Measurements from ENCODE around the gene EN2. TPM values are rescaled to one million over a fixed set of nuclear protein-coding genes. Genes with fewer than 3 reads are reported as not detected.
"Not testable (repeated sequence)": the region's sequence is repeated elsewhere in the genome, so short reads cannot be mapped to it uniquely, and the experiment has no call there.

Gene EN2
- total RNA-seq, 1 donor from 2014 or later: not detected

GRCh38 chr7:155425887-155426286 lies 32.0 kb upstream of the EN2 start:
- DNase-seq: no peak

DNA sequence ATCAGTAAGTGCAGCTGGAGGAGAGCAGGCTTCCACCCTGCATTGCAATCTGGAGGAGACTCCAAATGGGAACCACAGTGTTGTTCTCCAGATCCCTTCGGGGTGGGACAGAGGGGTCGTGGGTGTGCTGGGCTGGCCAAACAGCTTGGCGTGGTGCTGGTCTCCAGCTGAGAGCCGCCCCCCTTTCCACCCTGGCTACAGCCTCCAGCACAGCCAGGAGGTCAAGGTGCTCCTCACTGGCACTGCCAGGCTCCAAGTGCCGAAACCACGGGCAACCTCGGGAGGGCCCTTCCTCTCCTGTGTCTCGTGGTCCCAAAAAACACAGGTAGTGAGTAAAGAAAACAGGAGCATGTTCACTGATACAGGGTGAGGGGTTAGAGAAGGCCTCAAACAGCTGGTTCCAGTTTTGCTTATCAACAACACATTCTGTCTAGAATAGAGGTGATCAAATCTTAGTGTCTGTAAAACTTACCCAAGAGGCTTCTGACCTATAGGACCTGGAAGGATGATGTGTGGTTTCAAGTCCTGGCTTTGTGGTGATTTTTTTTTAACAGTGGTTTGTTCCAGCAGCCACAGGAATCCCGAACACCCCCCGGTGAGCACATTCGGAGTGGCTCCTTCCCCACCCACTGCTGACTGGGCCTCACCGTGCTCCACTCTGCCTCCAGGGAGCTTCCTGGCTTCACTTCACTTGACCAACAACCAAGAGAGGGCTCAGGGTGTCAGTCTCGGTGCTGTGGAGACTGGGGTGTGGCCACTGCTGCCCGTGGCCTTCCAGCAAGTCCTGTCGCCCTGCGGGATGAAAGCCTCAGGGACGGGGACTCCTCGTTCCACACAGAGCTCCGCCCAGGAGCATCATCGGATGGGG lies 31.2 kb upstream of the EN2 start:
- no peak for DNase-seq

- DNase-seq: no peak
These were observed 30.4 kb upstream of the EN2 start for GRCh38 chr7:155427411-155428038.

DNA sequence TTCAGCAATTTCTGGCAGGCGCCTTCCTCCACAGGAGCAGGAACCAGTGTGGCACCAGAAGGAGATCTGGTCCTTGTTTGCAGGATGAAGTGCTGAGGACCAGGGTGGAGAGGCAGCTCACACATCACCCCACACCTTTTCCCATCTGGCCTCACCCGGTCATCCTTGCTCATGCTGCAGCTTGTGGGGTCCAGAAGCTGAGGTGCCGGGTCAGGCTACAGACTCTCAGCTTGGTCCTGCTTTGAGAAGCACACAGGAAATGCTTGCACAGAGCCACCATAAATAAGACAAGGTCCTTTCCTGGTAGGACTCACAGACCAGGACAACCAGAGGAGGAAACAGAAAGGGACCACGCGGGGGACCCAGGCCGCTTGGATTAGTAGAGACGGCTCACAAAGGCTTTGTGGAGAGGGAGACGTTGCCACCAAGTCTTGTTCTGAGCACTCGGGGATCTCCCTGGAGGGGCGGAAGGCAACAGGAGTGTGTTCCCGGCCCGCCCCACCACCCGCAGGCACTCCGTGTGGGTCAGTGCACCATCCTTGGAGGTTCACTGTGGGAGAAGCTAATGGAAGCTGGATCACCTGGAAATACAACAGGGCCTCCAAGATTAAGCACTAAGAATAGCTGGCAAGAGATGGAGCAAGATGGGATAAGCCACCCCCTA lies 29.6 kb upstream of the EN2 start:
- no peak for DNase-seq

DNA sequence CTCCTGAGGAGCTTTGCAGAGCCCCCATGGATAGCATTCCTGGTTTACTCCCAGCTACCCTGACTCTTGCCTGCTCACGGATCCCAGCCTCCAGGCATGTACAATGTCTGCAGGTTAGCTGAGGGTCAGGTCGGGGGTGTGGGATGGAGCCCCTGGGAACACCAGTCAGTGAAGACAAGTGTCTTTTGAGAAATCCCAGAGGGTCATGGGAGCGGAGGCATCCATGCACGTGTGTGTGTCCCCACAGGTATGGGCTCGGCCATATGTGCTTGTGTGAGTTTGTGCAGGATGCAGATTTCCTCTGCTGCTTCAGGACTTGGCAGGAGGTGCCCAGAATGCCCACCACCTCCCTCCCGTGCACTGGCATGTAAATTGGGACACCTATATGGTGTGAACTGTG lies 28.3 kb upstream of the EN2 start:
- DNase-seq: no peak

DNA sequence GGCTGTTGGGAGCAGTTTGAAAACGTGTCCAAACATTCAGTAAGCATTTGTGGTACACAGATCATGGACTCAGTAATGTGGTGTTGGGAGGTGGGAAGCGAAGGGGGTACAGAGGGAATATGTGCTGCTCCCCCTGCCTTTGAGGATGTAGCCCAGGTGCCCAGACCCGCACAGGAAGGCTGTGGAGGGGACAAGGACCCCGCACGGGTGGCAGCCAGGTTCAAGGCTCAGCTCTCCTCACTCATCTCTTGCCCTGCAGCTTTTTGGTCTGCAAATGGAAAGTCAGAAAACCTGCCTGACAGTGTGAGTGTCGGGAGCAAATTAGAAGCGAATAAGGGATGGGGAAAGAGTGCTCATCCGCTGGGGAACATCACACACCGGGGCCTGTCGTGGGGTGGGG lies 27.3 kb upstream of the EN2 start:
- DNase-seq: no peak

DNA sequence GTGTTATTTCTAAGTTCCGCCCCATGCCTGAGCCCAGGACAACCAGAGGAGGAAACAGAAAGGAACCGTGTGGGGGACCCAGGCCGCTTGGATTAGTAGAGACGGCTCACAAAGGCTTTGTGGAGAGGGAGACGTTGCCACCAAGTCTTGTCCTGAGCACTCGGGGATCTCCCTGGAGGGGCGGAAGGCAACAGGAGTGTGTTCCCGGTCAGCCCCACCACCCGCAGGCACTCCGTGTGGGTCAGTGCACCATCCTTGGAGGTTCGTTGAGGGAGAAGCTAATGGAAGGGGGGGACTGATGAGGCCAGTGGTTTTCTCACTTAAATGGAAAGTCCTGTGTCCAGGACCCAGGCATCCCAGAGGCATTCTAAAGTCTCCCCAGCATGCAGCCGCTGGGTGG lies 26.7 kb upstream of the EN2 start:
- DNase-seq: no peak

DNA sequence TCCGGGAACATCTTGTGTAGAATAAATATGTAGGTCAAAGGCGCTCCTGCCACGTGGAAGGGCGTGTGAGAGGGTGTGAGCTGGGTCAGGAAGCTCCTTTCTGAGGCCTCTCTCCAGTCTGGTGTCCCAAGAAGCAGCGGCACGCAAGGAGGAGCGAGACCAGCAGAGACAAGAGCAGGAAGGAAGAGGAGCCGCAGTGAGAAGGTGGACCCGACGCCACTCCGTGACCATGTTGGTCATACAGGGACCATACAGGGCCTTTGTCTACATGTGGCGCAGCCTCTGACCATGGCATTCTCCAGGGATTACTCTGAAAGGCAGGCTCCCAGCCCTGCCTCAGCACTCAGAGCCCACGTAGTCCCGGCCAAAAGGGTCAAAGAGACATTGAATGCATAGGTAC lies 26.2 kb upstream of the EN2 start:
- no peak for DNase-seq

DNA sequence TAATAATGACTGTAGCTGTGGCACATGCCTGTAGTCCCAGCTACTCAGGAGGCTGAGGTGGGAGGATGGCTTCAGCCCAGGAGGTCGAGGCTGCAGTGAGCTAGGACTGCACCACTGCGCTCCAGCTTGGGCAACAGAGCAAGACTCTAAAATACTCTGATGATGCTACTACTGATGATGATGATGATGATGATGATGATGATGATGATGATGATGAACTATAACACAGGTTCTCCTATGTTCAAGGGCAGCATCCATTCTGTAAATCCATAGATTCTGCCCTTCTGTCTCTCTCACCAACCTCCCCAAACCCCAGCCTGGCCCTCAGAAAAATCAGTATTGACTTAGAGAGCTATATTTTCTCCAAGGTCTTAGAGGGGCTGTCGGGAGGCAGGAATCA lies 22.8 kb upstream of the EN2 start:
- DNase-seq: no peak

GRCh38 chr7:155437836-155438235 lies 20.1 kb upstream of the EN2 start:
- DNase-seq: no peak

- DNase-seq: no peak
These were observed 19.2 kb upstream of the EN2 start for GRCh38 chr7:155438777-155439176.

DNA sequence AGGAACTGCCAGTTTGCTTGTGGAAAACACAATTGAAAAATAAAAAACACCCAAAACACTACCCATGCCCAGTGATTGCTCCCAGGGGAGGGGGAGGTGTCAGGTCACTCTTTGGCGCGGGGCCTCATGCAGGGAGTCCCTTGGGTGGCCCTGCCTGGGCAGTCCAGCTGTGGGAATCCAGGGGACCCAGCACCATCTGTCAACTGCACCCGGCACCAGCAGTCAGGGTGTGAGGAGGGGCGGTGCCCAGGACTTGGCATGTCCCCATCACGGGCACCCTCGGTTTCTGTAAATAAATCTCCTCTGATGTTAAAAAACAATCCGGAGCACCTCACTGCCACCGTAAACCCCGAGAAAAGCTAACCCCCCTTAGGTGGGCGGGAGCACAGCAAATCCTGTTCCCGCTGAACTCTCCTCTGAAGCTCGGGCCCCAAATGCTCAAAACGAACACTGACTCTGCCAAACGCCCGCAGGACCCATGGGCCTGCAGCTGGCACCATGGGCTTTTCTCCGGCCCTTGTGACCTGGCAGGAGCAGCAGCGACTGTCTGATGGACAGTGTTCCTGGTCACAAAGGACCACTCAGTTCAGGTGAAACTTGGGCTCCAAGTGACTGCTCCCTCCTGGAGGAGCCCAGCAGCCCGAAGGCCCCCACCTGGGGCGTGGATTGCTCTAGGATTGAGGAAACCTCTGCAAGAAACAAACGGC lies 18.5 kb upstream of the EN2 start:
- no peak for DNase-seq

DNA sequence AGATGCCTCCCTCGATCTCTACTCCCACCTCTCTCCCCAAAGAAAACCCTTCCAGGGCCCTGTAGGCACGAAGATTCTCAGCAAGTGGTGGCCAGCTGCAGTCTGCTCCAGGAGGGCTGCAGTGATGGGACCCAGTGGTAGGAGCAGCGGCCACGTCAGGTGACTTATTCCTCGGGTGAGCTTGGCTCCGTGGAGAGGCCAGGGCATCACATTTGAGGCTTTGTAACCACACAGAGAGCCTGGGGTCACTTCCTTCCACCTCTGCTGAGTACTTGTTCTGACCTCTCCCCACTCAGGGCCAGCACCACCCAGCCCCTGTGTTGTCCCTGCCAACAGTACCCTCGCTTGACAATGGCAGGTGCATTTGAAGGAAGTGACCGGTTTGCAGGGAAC lies 17.9 kb upstream of the EN2 start:
- DNase-seq: no peak

DNA sequence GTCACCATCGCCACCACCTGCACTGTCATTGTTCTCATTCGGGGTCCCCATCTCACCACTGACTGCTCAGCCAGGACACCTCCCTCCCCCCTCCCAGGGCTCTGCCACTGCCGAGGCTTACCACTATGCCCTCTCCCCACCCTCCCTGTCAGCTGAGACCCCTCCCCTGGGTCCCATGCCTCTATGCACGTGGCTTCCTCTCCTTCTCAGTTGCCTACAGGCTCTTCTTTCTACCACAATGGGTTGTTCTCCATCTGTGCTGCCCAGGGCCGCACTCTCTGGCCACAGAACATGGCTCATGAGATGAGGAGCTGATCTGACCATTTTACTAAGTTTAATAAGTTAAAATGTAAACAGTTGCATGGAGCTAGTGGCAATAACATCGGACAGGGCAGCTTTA lies 16.1 kb upstream of the EN2 start:
- no peak for DNase-seq

DNA sequence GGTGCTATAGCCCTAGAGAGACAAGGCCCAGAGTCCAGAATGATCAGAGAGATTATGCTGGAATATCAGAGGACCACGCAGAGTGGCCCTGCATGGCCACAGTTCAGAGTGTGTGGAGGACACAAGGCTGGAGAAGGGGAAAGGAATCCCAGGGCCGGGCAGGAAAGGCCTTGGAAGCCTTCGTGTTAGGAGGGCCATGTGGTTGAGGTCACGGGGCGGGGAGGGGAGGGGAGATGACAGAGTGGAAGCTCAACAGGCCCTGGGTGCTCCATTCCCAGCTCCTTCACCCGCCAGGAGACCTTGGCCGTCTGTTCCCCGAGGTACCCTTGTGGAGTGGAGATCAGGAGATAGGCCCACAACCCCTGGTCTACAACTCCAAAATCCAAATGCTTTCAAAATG lies 13.2 kb upstream of the EN2 start:
- DNase-seq: no peak

GRCh38 chr7:155445606-155446005 lies 12.3 kb upstream of the EN2 start:
- DNase-seq: not testable (repeated sequence)

GRCh38 chr7:155447603-155448002 lies 10.3 kb upstream of the EN2 start:
- no peak for DNase-seq

- DNase-seq: no peak
These were observed 9.3 kb upstream of the EN2 start for GRCh38 chr7:155448632-155449007.

DNA sequence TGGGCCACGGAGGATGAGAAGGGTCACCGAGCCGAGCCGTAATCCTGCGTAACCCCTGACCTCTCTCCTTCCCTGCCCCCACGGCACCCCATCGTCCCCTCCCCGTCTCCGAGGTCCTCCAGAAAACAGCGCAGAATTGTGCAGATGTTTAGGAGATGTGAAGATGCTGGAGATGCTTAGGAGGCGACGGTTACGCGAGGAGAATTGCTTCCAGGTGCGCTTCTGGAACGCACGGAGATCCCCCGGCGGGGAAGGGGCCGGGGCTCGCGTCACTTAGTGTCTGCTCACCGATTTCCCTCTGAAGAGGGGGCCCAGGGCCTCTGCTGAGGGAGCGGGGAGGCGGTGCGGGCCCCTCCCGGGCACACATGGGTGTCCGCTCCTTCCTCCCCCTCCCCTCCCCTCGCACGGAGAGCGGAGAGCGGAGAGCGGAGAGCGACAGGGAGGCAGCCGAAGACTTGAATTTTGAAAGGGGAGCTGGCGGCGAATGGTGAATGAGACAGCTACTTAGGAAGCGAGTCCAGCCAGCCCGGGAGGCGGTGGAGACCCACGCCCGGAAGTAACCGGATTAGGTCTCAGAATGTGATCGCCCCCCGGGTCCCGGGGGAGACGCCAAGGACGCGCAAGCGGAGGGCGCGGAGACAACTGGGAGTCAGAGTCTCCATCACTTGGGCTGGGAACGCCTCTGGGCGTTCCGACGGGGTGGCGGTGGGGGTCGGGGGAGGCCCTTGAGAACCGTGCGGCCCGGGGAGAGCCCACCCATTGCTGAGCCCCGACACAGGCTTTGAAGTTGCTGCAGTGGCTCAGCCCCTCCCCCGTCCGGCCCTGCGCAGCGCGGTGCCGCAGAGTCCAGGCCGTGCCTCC lies 8.7 kb upstream of the EN2 start:
- DNase-seq: no peak

- no peak for DNase-seq
These were observed 7.9 kb upstream of the EN2 start for GRCh38 chr7:155449869-155450557.

DNA sequence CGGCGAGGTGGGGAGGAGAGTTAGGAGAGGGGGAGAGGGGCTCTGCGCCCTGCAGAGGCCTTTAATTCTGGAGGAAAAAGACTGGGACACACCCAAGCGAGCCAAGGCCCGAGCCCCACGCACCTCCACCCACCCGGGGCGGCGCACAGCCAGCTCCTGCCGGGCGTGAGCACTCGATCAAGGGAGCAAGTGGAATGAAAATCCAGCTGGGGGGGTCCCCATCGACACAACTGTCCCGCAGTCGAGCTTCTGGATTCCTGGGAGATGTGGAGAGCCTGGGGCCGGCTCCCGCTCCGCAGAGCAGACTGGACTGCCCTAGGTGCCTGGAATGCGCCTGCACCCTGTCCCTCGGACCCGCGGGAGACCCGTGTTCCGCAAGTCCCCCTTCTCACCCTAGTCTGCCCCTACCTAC lies 7.4 kb upstream of the EN2 start:
- no peak for DNase-seq

Measured in tongue (tissue), 2 donors.